ENCODE results near the gene C9orf50. TPM values are rescaled to one million over a fixed set of nuclear protein-coding genes. Genes with fewer than 3 reads are reported as not detected.

Gene C9orf50
- polyA plus RNA-seq, 2 of the 4 experiments (the other 2 are of a cell fraction) = 0.05 to 0.10 TPM

DNA sequence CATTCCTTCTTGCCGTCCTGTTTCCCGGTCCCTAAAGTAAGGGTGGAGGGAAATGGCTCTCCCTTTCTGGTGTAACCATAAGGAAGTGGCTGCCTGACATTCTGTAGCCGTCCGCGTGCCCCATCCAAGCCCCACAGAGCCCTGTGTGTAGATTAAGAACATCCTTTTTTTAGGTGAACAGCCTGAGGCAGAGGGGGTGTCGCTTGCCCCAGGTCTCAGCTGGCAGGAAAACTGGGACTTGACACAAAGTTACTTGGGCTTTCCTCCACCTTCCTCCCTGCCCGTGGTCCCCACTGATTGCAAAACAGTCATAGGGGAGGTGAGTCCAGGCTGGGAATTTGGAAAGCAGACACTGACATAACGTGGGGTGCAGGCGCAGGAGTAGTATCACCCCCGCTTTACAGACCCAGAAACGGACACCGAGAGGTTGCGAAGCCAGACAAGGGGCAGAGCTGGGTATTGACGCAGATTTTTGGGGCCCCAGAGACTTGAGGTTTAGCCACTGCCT, 22.8 kb downstream of the C9orf50 start:
- peak overlapping the region; percentile 40 for H3K4me3 ChIP-seq
- POLR2A ChIA-PET = interaction anchor here (1.0 to 2.1 kb wide), 5 partner anchors 10 to 345 kb away, joined by 4 to 21 read pairs (median 10); no protein-coding TSS in a partner anchor
- H3K27ac ChIP-seq = peak overlapping the region; percentile 99 to 100
- H3K4me1 ChIP-seq = peaks cover 63% of the 10 kb centered on the region
- FAIRE-seq (no peak), DNase-seq (ENCODE audit: low read depth in 1 of 2, low spot score in 1 of 2) (no peak), ATAC-seq (no peak)
- no peaks in the 10 kb centered on the region for H3K9me3 ChIP-seq
- H3K4me2 ChIP-seq = peak overlapping the region; percentile 94
- CTCF ChIA-PET = interaction anchor here (0.7 to 23.2 kb wide), 10 partner anchors 11 to 462 kb away, joined by 3 to 653 read pairs (median 7); no protein-coding TSS in a partner anchor
- TF ChIP-seq, protein P1, sequence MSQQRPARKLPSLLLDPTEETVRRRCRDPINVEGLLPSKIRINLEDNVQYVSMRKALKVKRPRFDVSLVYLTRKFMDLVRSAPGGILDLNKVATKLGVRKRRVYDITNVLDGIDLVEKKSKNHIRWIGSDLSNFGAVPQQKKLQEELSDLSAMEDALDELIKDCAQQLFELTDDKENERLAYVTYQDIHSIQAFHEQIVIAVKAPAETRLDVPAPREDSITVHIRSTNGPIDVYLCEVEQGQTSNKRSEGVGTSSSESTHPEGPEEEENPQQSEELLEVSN (IDR thresholded peaks at IDR 0.05; ENCODE audit: borderline replicate concordance, low read depth) = no peak
- TF ChIP-seq CHD2 (IDR thresholded peaks at IDR 0.05; ENCODE audit: low read length, partially characterized antibody) (no peak), CBX2 (IDR thresholded peaks at IDR 0.05; ENCODE audit: borderline replicate concordance, low read depth) (no peak), HDAC2 (IDR thresholded peaks at IDR 0.05) (no peak), TP53 (CRISPR knock-in tag; IDR thresholded peaks at IDR 0.05) (no peak), CBX8 (IDR thresholded peaks at IDR 0.05) (no peak), HOXB13 (CRISPR knock-in tag; IDR thresholded peaks at IDR 0.05; ENCODE audit: low read depth) (no peak), KDM5A (IDR thresholded peaks at IDR 0.05) (no peak), NR3C1 (IDR thresholded peaks at IDR 0.05) (no peak), MAZ (IDR thresholded peaks at IDR 0.05; ENCODE audit: borderline replicate concordance, low read depth, low read length) (no peak)
- TF ChIP-seq, protein P2, sequence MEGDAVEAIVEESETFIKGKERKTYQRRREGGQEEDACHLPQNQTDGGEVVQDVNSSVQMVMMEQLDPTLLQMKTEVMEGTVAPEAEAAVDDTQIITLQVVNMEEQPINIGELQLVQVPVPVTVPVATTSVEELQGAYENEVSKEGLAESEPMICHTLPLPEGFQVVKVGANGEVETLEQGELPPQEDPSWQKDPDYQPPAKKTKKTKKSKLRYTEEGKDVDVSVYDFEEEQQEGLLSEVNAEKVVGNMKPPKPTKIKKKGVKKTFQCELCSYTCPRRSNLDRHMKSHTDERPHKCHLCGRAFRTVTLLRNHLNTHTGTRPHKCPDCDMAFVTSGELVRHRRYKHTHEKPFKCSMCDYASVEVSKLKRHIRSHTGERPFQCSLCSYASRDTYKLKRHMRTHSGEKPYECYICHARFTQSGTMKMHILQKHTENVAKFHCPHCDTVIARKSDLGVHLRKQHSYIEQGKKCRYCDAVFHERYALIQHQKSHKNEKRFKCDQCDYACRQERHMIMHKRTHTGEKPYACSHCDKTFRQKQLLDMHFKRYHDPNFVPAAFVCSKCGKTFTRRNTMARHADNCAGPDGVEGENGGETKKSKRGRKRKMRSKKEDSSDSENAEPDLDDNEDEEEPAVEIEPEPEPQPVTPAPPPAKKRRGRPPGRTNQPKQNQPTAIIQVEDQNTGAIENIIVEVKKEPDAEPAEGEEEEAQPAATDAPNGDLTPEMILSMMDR (IDR thresholded peaks at IDR 0.05) = no peak
- WGBS (ENCODE audit: missing lambda C conversion rate) = 81% methylated on average over 14 of the region's 14 CpGs

DNA sequence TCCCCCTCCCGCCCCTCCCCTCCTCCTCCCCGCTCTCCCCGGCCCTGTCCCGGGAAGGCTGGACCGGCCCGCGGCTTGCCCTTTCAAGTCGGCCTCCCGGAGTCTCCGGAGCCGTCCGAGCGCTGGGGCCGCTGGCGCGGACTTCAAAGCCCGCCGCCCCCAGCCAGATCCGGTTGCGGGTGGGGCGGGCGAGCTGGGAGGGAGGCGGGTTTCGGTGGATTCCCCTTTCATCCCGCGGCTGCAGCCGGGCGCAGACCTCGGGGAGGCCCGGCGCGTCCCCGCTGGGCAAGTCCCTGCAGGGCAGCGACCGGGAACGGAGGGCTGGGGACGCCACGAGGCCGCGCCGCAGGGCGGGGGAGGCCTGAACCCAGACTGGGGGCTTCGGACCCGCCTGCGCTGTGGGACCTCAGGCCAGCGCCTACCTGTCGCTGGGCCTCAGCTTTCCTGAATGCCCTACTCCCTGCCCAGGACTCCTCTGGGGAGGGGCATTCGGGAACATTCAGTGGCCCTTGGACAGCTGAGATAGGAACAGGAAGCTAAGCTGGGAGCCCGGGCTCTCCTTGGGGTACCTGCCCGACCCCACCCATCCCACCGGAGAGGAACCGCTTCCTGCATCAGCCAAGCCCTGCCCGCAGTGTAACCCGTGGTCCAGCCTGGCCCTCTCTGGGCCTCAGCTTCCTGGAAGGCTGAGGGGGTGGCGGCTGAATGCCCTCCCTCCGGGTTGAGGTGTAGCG, 23.4 kb downstream of the C9orf50 start:
- peak overlapping the region; percentile 40 for H3K4me3 ChIP-seq
- FAIRE-seq (no peak), ATAC-seq (peak; percentile 73 to 75), DNase-seq (ENCODE audit: low read depth in 1 of 2, low spot score in 1 of 2) (peak; percentile 61 to 78)
- H3K27ac ChIP-seq = peak overlapping the region; percentile 99 to 100
- ChIA-PET POLR2A (interaction anchor here (1.0 to 2.1 kb wide), 16 partner anchors 9 to 419 kb away, joined by 3 to 21 read pairs (median 4); partner anchors contain the start of gene IER5L), CTCF (interaction anchor here (0.7 to 23.2 kb wide), 9 partner anchors 10 to 461 kb away, joined by 3 to 653 read pairs (median 7); no protein-coding TSS in a partner anchor)
- TF ChIP-seq SMC3 (IDR thresholded peaks at IDR 0.05) (peak; percentile 34), EP300 (IDR thresholded peaks at IDR 0.05) (peak; percentile 75 to 88; a peak in 3 of 5 replicates), JUNB (IDR thresholded peaks at IDR 0.05) (0 out of 2 replicates have a peak, but pooled peaks have one; percentile 13), FOXS1 (CRISPR knock-in tag; IDR thresholded peaks at IDR 0.05) (no peak), RAD21 (conservative IDR thresholded peaks at IDR 0.05 in 1 of 2, IDR thresholded peaks at IDR 0.05 in 1 of 2) (peak in 1 of 2 experiments; percentile 30; a peak in 1 of 5 replicates), JUN (IDR thresholded peaks at IDR 0.05) (peak; percentile 63 to 98; a peak in 4 of 5 replicates), RFX5 (IDR thresholded peaks at IDR 0.05) (no peak), GATA3 (IDR thresholded peaks at IDR 0.05; ENCODE audit: borderline replicate concordance) (peak; percentile 58; the same call in 1 of the 2 replicates), HOXB13 (CRISPR knock-in tag; IDR thresholded peaks at IDR 0.05; ENCODE audit: low read depth) (peak; percentile 70; the same call in 1 of the 2 replicates), POLR2A (IDR thresholded peaks at IDR 0.05; ENCODE audit: low read length) (peak; percentile 28)
- TF ChIP-seq, protein P1 (IDR thresholded peaks at IDR 0.05; ENCODE audit: borderline replicate concordance, low read depth) = peak; percentile 41
- TF ChIP-seq, protein P3, sequence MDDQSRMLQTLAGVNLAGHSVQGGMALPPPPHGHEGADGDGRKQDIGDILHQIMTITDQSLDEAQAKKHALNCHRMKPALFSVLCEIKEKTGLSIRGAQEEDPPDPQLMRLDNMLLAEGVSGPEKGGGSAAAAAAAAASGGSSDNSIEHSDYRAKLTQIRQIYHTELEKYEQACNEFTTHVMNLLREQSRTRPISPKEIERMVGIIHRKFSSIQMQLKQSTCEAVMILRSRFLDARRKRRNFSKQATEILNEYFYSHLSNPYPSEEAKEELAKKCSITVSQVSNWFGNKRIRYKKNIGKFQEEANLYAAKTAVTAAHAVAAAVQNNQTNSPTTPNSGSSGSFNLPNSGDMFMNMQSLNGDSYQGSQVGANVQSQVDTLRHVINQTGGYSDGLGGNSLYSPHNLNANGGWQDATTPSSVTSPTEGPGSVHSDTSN (IDR thresholded peaks at IDR 0.05) = no peak
- TF ChIP-seq, protein P4, sequence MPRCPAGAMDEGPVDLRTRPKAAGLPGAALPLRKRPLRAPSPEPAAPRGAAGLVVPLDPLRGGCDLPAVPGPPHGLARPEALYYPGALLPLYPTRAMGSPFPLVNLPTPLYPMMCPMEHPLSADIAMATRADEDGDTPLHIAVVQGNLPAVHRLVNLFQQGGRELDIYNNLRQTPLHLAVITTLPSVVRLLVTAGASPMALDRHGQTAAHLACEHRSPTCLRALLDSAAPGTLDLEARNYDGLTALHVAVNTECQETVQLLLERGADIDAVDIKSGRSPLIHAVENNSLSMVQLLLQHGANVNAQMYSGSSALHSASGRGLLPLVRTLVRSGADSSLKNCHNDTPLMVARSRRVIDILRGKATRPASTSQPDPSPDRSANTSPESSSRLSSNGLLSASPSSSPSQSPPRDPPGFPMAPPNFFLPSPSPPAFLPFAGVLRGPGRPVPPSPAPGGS (IDR thresholded peaks at IDR 0.05) = 0 out of 3 replicates have a peak, but pooled peaks have one; percentile 67
- peak overlapping the region; percentile 94 for H3K4me2 ChIP-seq
- peaks cover 57% of the 10 kb centered on the region for H3K4me1 ChIP-seq
- H3K9me3 ChIP-seq = no peaks in the 10 kb centered on the region
- WGBS (ENCODE audit: missing lambda C conversion rate) = 25% methylated on average over 6 of the region's 57 CpGs

All from A549 (cell line).